Tibial artery (tissue), 4 donors: ENCODE results near the gene CTNND2.

Experiments used
- DNase-seq, 2 donors: peaks; one replicate each; pipeline ENCODE4 v3.0.0-alpha.2; 2019
- H3K27ac ChIP-seq, 2 donors: fragments of 200-600 bp; sonication (generic) in 1 of 2; 1 replicate in 1 of 2; 2 replicates in 1 of 2; pipeline ENCODE4 v1.5.1; 2018 to 2019; ENCODE audit warnings: mild to moderate bottlenecking in 1 of 2
- H3K27me3 ChIP-seq, 2 donors: fragments of 200-600 bp; sonication (generic) in 1 of 2; one replicate each; pipeline versions ENCODE4 v1.5.1 to v1.6.0; 2016 to 2019
- H3K36me3 ChIP-seq, 3 donors: fragments of 200-600 bp; sonication (generic) in 2 of 3; one replicate each; pipeline ENCODE4 v1.5.1; 2016 to 2019; ENCODE audit warnings: mild to moderate bottlenecking in 2 of 3
- H3K4me1 ChIP-seq, 4 donors: fragments of 200-600 bp; sonication (generic) in 2 of 4; 1 replicate in 3 of 4; 2 replicates in 1 of 4; pipeline ENCODE4 v1.5.1; 2016 to 2019
- H3K4me3 ChIP-seq, 2 donors: fragments of 200-600 bp; sonication (generic) in 1 of 2; 1 replicate in 1 of 2; 2 replicates in 1 of 2; pipeline ENCODE4 v1.5.1; 2018 to 2019; ENCODE audit warnings: mild to moderate bottlenecking in 2 of 2
- H3K9me3 ChIP-seq, 3 donors: fragments of 200-600 bp; sonication (generic) in 1 of 3; one replicate each; pipeline ENCODE4 v1.5.1; 2016 to 2019
- intact Hi-C: fragments of 100-400 bp; cut with DNase I; formaldehyde crosslinking; loops from one replicate; pipeline ENCODE4 v1.15.0; 2023; ENCODE audit warnings: low total_unique reads
- TF ChIP-seq, protein P1 (sequence below), 2 experiments: fragments of 200-600 bp in 1 of 2; fragments of 450-650 bp in 1 of 2; IDR thresholded peaks; one replicate each; pipeline ENCODE4 v1.5.1; 2017 to 2019; ENCODE audit warnings: antibody characterized with exemption in 2 of 2, mild to moderate bottlenecking in 1 of 2, moderate library complexity in 1 of 2

Gene CTNND2

DNA sequence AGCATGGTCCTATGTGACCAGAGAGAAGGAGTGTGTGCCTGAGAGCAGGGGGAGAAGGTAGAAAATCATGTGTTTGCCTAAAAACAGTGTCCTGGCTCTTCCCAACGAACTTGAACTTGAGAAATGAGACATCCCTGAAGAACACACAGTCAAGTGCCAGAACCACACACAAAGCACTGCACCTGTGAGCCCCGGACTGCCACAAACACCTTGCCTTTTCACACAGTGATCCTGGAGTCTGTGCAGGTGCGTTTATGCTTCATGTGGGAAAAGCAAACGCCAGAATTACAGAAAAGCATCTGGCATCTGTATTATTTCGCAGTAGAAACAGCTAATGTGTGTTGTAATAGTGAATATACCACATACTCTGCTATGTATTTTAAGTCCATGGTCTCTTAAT lies 9.3 kb downstream of the CTNND2 start:
- H3K27ac ChIP-seq, result no peak overlapping the region
- H3K4me1 ChIP-seq, result no peaks in the 10 kb centered on the region
- no peak overlapping the region for H3K4me3 ChIP-seq
- no peaks in the 10 kb centered on the region for H3K27me3 ChIP-seq
- TF ChIP-seq, protein P1, sequence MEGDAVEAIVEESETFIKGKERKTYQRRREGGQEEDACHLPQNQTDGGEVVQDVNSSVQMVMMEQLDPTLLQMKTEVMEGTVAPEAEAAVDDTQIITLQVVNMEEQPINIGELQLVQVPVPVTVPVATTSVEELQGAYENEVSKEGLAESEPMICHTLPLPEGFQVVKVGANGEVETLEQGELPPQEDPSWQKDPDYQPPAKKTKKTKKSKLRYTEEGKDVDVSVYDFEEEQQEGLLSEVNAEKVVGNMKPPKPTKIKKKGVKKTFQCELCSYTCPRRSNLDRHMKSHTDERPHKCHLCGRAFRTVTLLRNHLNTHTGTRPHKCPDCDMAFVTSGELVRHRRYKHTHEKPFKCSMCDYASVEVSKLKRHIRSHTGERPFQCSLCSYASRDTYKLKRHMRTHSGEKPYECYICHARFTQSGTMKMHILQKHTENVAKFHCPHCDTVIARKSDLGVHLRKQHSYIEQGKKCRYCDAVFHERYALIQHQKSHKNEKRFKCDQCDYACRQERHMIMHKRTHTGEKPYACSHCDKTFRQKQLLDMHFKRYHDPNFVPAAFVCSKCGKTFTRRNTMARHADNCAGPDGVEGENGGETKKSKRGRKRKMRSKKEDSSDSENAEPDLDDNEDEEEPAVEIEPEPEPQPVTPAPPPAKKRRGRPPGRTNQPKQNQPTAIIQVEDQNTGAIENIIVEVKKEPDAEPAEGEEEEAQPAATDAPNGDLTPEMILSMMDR (IDR thresholded peaks at IDR 0.05), result no peak
- H3K9me3 ChIP-seq, result peaks cover 0 to 8% (median 0%) of the 10 kb centered on the region in 3 donors
- DNase-seq, result no peak
- intact Hi-C loops, result no loop called here
- no peaks in the 10 kb centered on the region for H3K36me3 ChIP-seq

DNA sequence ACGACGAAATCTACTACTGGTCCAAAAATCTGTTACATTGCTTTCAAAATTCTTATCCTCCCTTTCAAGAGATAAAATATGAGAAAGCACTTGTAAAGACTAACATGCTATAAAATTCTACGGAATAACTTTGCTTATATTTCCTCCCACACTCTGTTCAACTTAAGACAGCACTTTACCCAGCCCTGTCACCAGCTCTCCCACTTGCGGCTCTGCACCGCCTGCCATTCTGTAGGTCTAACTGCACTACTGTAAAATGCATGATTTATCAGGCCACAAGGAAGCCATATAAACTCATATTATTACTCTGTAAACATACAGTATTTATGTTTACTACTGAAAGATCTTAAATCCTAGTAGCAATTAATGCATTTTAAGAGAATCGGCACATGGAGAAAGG lies 11.4 kb downstream of the CTNND2 start:
- no peaks in the 10 kb centered on the region for H3K27me3 ChIP-seq
- no peaks in the 10 kb centered on the region for H3K4me1 ChIP-seq
- DNase-seq, result no peak
- H3K4me3 ChIP-seq, result no peak overlapping the region
- no peak overlapping the region for H3K27ac ChIP-seq
- peaks cover 0 to 8% (median 0%) of the 10 kb centered on the region in 3 donors for H3K9me3 ChIP-seq
- no peaks in the 10 kb centered on the region for H3K36me3 ChIP-seq
- TF ChIP-seq, protein P1 (IDR thresholded peaks at IDR 0.05), result no peak
- intact Hi-C loops, result no loop called here

DNA sequence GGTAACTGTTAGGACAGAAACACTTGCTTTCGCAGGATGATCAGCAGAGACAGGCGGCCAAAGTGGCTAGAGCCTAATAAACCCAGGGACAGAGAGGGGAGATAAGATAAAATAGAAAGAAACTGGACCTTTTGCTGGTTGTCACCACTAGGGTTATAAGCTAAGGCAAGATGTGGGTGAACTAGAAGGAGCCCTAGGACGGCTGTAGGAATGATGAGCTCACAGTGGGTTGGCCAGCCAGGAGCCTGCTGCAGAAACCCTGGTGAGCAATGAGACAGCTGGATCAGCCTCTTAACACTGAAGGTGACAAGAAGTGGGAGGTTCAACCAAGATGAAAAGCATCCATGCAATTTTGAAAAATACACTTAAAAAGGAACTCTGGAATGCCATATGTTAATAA lies 13.5 kb downstream of the CTNND2 start:
- no peak for DNase-seq
- TF ChIP-seq, protein P1 (IDR thresholded peaks at IDR 0.05), result no peak
- H3K27me3 ChIP-seq, result no peaks in the 10 kb centered on the region
- H3K4me3 ChIP-seq, result no peak overlapping the region
- no peaks in the 10 kb centered on the region for H3K4me1 ChIP-seq
- H3K27ac ChIP-seq, result no peak overlapping the region
- intact Hi-C loops, result no loop called here
- H3K9me3 ChIP-seq, result no peaks in the 10 kb centered on the region
- no peaks in the 10 kb centered on the region for H3K36me3 ChIP-seq

DNA sequence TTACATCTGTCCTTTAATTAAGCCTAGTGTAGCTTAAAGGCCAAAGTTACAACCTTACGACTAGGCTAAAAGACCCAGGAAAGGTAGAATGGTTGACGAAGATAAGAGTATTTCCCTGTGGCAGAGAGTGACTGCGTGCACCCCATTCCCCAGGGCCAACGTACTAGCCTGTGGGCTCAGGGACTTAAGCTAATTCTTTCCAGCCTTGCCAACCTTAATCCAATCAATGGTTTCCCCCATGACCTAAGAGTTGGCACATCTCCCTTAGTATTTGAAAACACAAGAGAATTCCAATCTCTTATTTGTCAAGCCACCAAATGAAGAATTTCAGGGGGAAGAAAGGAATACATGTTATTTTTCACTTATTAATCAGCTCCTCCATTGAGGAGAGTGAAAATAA lies 16.0 kb downstream of the CTNND2 start:
- intact Hi-C loops, result no loop called here

DNA sequence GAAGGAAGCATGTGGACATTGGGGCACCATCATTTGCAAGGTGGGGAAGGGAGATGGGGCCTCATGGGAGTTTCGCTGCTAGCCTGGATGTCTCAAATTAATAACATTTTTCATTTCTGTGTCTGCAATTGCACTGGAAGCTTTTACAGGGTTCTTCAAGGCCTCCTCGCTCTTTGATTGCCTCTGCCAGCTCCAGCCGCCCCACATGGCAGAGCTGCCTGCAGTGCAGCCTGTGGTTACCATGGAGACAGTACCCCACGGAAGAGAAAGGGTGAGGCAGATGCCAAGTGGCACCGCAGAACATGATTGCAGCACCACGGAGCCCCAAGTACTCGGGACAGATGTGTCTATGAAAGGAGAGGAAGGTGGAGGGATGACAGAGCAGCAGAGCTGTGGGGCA lies 25.4 kb downstream of the CTNND2 start:
- Histone ChIP-seq H3K4me1 (no peaks in the 10 kb centered on the region), H3K27ac (no peak overlapping the region), H3K4me3 (no peak overlapping the region), H3K27me3 (no peaks in the 10 kb centered on the region), H3K36me3 (no peaks in the 10 kb centered on the region), H3K9me3 (no peaks in the 10 kb centered on the region)
- TF ChIP-seq, protein P1 (IDR thresholded peaks at IDR 0.05), result no peak
- intact Hi-C loops, result no loop called here
- DNase-seq, result no peak

More for the DNA sequence above, 16.0 kb downstream of the CTNND2 start:
- Histone ChIP-seq H3K36me3 (no peaks in the 10 kb centered on the region), H3K4me3 (no peak overlapping the region), H3K27me3 (no peaks in the 10 kb centered on the region), H3K27ac (no peak overlapping the region), H3K9me3 (no peaks in the 10 kb centered on the region), H3K4me1 (no peaks in the 10 kb centered on the region)
- TF ChIP-seq, protein P1 (IDR thresholded peaks at IDR 0.05), result no peak
- no peak for DNase-seq

DNA sequence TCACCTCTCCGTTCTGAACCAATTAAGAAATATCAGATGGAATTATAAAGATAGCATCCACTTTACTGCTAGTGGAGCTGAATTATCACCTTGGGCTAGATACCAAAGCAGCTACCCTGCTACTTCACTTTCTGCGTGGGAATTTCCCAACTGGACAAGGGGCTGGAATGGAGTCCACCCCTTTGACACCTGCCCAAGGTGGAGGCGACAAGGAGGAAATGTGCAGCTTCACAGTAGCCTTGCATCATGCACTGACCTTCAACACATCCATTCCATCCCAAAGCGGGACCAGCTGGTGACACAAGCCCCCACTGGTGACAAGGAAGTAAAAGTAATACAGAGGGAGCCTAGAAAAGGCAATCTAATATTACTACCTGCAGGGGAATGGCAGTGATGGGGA lies 30.7 kb downstream of the CTNND2 start:
- TF ChIP-seq, protein P1 (IDR thresholded peaks at IDR 0.05), result no peak
- no peaks in the 10 kb centered on the region for H3K27me3 ChIP-seq
- no peak overlapping the region for H3K27ac ChIP-seq
- H3K4me1 ChIP-seq, result no peaks in the 10 kb centered on the region
- intact Hi-C loops, result no loop called here
- no peaks in the 10 kb centered on the region for H3K9me3 ChIP-seq
- H3K4me3 ChIP-seq, result no peak overlapping the region
- no peak for DNase-seq
- no peaks in the 10 kb centered on the region for H3K36me3 ChIP-seq
